ENCODE data around the gene HSF4.

The HSF4 gene

DNA sequence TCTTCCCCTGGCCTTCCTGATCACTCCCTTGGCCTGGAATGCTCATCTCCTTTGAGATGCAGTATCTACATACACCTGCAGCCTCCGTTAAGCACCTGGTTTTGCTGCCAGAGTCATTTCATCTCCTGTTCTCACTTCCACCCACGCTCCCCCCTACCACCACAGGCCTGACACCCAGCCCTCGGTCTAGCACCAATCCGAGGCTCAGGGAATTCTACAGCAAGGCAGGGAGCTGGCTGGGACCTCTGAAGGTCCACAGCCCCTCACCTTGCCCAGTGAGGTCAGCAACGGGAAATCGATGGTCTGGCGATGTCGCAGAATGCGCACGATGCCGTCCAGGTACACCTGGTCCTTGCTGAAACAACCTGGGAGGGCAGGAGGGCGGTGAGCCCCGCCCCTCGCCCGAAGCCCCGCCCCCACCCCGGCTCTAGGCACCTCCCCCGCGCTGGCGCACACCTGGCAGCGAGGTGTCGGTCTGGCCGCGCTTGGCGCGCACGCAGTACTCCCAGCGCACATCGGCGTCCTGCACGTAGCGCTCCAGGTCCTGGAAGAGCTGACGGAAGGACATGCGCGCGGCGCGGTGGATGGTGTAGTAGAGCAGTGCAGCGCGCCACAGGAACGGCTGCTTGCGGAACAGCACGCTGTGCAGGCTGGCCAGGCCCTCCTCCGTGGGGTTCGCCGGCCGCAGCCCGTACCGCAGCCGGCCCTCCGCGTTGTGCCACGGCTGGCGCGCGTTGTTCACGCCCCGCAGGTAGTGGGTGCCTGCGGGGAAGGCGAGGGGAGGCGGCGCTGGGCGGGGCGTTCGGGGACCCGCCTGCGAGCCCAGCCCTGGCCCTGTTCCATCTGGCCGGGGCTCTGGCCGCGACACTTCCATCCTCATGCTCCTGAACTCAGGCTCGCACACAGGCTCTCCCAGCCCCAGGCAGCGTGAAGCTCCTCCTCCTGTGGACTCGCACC lies 13.5 kb downstream of the HSF4 start:
- H3K9ac ChIP-seq (ENCODE audit: insufficient read length) = no peak overlapping the region
- H3K36me3 ChIP-seq (ENCODE audit: insufficient read depth, low read length) = no peaks in the 10 kb centered on the region
- no peak overlapping the region for H3K27ac ChIP-seq
- H3K9me3 ChIP-seq (ENCODE audit: low read depth, low read length) = no peaks in the 10 kb centered on the region
- TF ChIP-seq POLR2AphosphoS5 (IDR thresholded peaks at IDR 0.05; ENCODE audit: borderline replicate concordance, low read depth, low read length) (no peak), EZH2 (IDR thresholded peaks at IDR 0.05) (no peak), FOXP2 (optimal IDR thresholded peaks at IDR 0.05; ENCODE audit: control extremely low read depth, extremely low read length, insufficient read depth) (no peak)
- no peak for DNase-seq (ENCODE audit: low read depth, low spot score)
- no peak overlapping the region for H3K4me3 ChIP-seq

DNA sequence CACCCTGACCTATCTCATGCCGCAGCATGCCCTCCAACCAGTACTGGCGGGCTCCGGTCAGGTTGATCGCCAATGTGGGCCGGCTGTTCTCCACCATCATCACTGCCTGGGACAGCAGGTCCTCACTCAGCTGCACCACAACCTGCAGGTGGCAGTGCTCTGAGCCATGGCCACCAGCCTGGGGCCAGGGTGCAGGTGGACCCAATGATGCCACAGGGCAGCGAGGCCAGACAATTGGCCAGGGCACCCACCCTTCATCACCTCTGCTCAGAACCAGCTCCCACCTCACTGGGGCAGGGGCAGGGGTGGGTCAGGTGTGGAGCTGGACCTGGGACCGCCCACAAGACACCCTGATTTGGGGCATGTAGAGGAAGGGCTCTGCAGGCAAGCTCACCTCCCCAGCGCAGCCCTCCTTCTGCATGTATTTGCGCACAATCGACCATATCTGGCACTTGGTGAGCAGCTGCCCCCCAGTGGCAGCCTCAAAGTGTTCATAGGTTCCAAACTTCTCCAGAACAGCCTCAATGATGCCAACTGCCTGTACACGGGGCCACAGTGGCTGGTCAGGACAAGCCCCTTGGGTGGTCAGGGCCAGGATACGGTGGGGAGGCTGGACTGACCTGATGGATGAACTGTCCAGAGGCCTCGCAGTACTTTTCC lies 15.0 kb downstream of the HSF4 start:
- DNase-seq (ENCODE audit: low read depth, low spot score) = no peak
- H3K27ac ChIP-seq = no peak overlapping the region
- no peak overlapping the region for H3K4me3 ChIP-seq
- TF ChIP-seq FOXP2 (optimal IDR thresholded peaks at IDR 0.05; ENCODE audit: control extremely low read depth, extremely low read length, insufficient read depth) = no peak
- no peak for TF ChIP-seq POLR2AphosphoS5 (IDR thresholded peaks at IDR 0.05; ENCODE audit: borderline replicate concordance, low read depth, low read length)
- no peak for TF ChIP-seq EZH2 (IDR thresholded peaks at IDR 0.05)
- no peak overlapping the region for H3K9ac ChIP-seq (ENCODE audit: insufficient read length)
- no peaks in the 10 kb centered on the region for H3K9me3 ChIP-seq (ENCODE audit: low read depth, low read length)
- no peaks in the 10 kb centered on the region for H3K36me3 ChIP-seq (ENCODE audit: insufficient read depth, low read length)

DNA sequence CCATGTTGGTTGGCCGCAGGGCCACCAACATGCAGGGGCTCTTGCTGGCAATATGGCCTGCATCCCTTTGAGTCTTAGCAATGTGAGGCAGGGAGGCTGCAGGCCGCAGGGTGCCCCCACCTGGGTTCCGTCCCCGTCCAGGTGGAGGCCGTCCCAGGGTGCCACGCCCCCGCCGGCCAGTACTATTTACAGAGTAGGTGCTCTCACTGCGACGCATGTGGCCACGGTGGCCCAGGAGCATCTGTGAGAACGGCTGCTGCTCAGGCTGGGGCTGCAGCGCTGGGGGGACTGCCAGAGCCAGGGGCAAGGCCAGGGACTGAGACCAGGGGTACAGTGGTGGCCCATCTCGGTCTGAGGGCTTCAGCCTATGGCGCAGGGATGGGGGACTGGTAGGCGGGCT lies 15.6 kb downstream of the HSF4 start:
- Histone ChIP-seq H3K9me3 (ENCODE audit: low read depth, low read length) (no peaks in the 10 kb centered on the region), H3K27ac (no peak overlapping the region), H3K36me3 (ENCODE audit: insufficient read depth, low read length) (no peaks in the 10 kb centered on the region), H3K9ac (ENCODE audit: insufficient read length) (no peak overlapping the region), H3K4me3 (no peak overlapping the region)
- TF ChIP-seq POLR2AphosphoS5 (IDR thresholded peaks at IDR 0.05; ENCODE audit: borderline replicate concordance, low read depth, low read length) (no peak), FOXP2 (optimal IDR thresholded peaks at IDR 0.05; ENCODE audit: control extremely low read depth, extremely low read length, insufficient read depth) (no peak)
- no peak for DNase-seq (ENCODE audit: low read depth, low spot score)

- TF ChIP-seq POLR2AphosphoS5 (IDR thresholded peaks at IDR 0.05; ENCODE audit: borderline replicate concordance, low read depth, low read length) = no peak
- TF ChIP-seq FOXP2 (optimal IDR thresholded peaks at IDR 0.05; ENCODE audit: control extremely low read depth, extremely low read length, insufficient read depth) = no peak
- no peak for TF ChIP-seq EZH2 (IDR thresholded peaks at IDR 0.05)
- DNase-seq (ENCODE audit: low read depth, low spot score) = no peak
- Histone ChIP-seq H3K36me3 (ENCODE audit: insufficient read depth, low read length) (no peaks in the 10 kb centered on the region), H3K27ac (no peak overlapping the region), H3K9me3 (ENCODE audit: low read depth, low read length) (no peaks in the 10 kb centered on the region), H3K9ac (ENCODE audit: insufficient read length) (no peak overlapping the region), H3K4me3 (no peak overlapping the region)
These were observed 16.8 kb downstream of the HSF4 start for GRCh38 chr16:67181346-67181745.

GRCh38 chr16:67182288-67182687 lies 17.7 kb downstream of the HSF4 start:
- DNase-seq (ENCODE audit: low read depth, low spot score) = no peak
- Histone ChIP-seq H3K9ac (ENCODE audit: insufficient read length) (no peak overlapping the region), H3K36me3 (ENCODE audit: insufficient read depth, low read length) (no peaks in the 10 kb centered on the region), H3K9me3 (ENCODE audit: low read depth, low read length) (no peaks in the 10 kb centered on the region), H3K4me3 (peak overlapping the region; percentile 85), H3K27ac (no peak overlapping the region)
- no peak for TF ChIP-seq POLR2AphosphoS5 (IDR thresholded peaks at IDR 0.05; ENCODE audit: borderline replicate concordance, low read depth, low read length)
- no peak for TF ChIP-seq EZH2 (IDR thresholded peaks at IDR 0.05)
- TF ChIP-seq FOXP2 (optimal IDR thresholded peaks at IDR 0.05; ENCODE audit: control extremely low read depth, extremely low read length, insufficient read depth) = no peak

DNA sequence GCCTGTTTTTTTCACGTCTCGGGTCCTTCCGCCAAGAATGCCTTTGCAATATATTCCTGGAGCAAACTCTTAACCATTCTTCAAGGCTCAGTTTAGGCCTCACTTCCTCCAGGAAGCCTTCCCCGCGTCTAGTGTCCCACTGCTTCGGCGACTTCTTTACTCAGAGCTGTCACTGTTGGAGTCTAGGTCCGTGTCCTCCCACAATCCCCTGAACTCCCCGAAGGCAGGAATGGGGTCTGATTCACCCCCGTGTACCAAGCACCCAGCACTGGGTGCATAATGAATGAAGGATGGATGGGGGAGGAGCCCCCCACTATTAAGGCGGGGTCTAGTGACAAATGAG lies 18.7 kb downstream of the HSF4 start:
- peak overlapping the region; percentile 85 for H3K4me3 ChIP-seq
- H3K36me3 ChIP-seq (ENCODE audit: insufficient read depth, low read length) = no peaks in the 10 kb centered on the region
- H3K9ac ChIP-seq (ENCODE audit: insufficient read length) = peak overlapping the region; percentile 68
- TF ChIP-seq POLR2AphosphoS5 (IDR thresholded peaks at IDR 0.05; ENCODE audit: borderline replicate concordance, low read depth, low read length) (no peak), EZH2 (IDR thresholded peaks at IDR 0.05) (no peak), FOXP2 (optimal IDR thresholded peaks at IDR 0.05; ENCODE audit: control extremely low read depth, extremely low read length, insufficient read depth) (no peak)
- no peak overlapping the region for H3K27ac ChIP-seq
- no peaks in the 10 kb centered on the region for H3K9me3 ChIP-seq (ENCODE audit: low read depth, low read length)
- DNase-seq (ENCODE audit: low read depth, low spot score) = no peak

- no peaks in the 10 kb centered on the region for H3K36me3 ChIP-seq (ENCODE audit: insufficient read depth, low read length)
- peak; percentile 76 for DNase-seq (ENCODE audit: low read depth, low spot score)
- peak within 1 kb of the TSS; percentile 83 for H3K9ac ChIP-seq (ENCODE audit: insufficient read length)
- H3K4me3 ChIP-seq = peak within 1 kb of the TSS; percentile 85
- TF ChIP-seq FOXP2 (optimal IDR thresholded peaks at IDR 0.05; ENCODE audit: control extremely low read depth, extremely low read length, insufficient read depth) (no peak), POLR2AphosphoS5 (IDR thresholded peaks at IDR 0.05; ENCODE audit: borderline replicate concordance, low read depth, low read length) (peak; percentile 15; the same call in 1 of the 2 replicates)
- H3K27ac ChIP-seq = peak within 1 kb of the TSS; percentile 85
- H3K9me3 ChIP-seq (ENCODE audit: low read depth, low read length) = no peaks in the 10 kb centered on the region
These were observed 19.3 kb downstream of the HSF4 start, which contains the start of gene MATCAP1 for GRCh38 chr16:67183627-67184452. MATCAP1 (minus strand) TSS chr16:67183963; CDS start chr16:67180610, 3,353 bp downstream.

Measured in SK-N-MC (cell line).